Mesothelial cell of epicardium (in vitro differentiated cells): Measurements from ENCODE around the gene RBM4B. TPM values are rescaled to one million over a fixed set of nuclear protein-coding genes. Genes with fewer than 3 reads are reported as not detected.
"Not testable (repeated sequence)": the region's sequence is repeated elsewhere in the genome, so short reads cannot be mapped to it uniquely, and the experiment has no call there.

Source experiments
- DNase-seq, 2 experiments: peaks; one replicate each; pipeline ENCODE4 v3.0.0; 2021; ENCODE audit warnings: low spot score in 2 of 2; ENCODE audit not compliant: unreplicated experiment in 2 of 2
- H3K27ac Mint-ChIP-seq: 2 replicates; pipeline ENCODE4 v1.8.0; 2021; ENCODE audit warnings: mixed read lengths
- H3K27me3 Mint-ChIP-seq: 2 replicates; pipeline ENCODE4 v1.8.0; 2021; ENCODE audit warnings: low read depth, mixed read lengths
- H3K36me3 Mint-ChIP-seq: 2 replicates; pipeline ENCODE4 v1.8.0; 2021; ENCODE audit warnings: mixed read lengths
- H3K4me1 Mint-ChIP-seq: 2 replicates; pipeline ENCODE4 v1.8.0; 2021; ENCODE audit warnings: mixed read lengths
- H3K4me3 Mint-ChIP-seq: 2 replicates; pipeline ENCODE4 v1.8.0; 2021; ENCODE audit warnings: mild to moderate bottlenecking, moderate library complexity, mixed read lengths
- H3K9me3 Mint-ChIP-seq: 2 replicates; pipeline ENCODE4 v1.8.0; 2021; ENCODE audit warnings: mixed read lengths
- total RNA-seq: library from RNA; stranded (reverse); gene quantifications from 3 replicates; pipeline ENCODE4 v1.2.1, GENCODE V29; 2021
- TF ChIP-seq, protein P1 (sequence below): fragments of 200-600 bp; sonication (generic); IDR thresholded peaks from one replicate; pipeline ENCODE4 v1.5.0; 2021; ENCODE audit warnings: antibody characterized with exemption; ENCODE audit not compliant: unreplicated experiment

The RBM4B gene
- total RNA-seq, 1 donor from 2014 or later, result 39.6 TPM

DNA sequence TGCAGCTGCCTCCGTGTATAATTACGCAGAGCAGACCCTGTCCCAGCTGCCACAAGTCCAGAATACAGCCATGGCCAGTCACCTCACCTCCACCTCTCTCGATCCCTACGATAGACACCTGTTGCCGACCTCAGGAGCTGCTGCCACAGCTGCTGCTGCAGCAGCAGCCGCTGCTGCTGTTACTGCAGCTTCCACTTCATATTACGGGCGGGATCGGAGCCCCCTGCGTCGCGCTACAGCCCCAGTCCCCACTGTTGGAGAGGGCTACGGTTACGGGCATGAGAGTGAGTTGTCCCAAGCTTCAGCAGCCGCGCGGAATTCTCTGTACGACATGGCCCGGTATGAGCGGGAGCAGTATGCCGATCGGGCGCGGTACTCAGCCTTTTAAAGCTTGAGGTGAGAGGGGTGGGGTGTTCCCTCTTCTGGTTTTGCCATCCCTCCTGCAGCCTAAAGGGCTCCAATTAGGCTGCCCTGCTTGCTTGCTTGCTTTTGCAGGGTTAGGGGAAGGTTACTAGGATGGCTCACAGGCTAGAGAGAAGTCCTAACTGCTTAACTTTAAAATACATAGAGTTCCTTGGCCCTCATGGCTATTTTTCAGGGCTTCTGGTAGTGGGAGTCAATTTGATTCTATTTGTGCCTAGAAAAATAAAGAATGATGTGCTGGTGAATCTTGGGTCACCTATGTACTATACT lies 33.8 kb downstream of the RBM4B start:
- H3K27ac Mint-ChIP-seq, result no peak overlapping the region
- H3K4me1 Mint-ChIP-seq, result peaks cover 71% of the 10 kb centered on the region
- no peak for DNase-seq
- no peaks in the 10 kb centered on the region for H3K27me3 Mint-ChIP-seq
- TF ChIP-seq, protein P1, sequence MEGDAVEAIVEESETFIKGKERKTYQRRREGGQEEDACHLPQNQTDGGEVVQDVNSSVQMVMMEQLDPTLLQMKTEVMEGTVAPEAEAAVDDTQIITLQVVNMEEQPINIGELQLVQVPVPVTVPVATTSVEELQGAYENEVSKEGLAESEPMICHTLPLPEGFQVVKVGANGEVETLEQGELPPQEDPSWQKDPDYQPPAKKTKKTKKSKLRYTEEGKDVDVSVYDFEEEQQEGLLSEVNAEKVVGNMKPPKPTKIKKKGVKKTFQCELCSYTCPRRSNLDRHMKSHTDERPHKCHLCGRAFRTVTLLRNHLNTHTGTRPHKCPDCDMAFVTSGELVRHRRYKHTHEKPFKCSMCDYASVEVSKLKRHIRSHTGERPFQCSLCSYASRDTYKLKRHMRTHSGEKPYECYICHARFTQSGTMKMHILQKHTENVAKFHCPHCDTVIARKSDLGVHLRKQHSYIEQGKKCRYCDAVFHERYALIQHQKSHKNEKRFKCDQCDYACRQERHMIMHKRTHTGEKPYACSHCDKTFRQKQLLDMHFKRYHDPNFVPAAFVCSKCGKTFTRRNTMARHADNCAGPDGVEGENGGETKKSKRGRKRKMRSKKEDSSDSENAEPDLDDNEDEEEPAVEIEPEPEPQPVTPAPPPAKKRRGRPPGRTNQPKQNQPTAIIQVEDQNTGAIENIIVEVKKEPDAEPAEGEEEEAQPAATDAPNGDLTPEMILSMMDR, result no peak
- no peaks in the 10 kb centered on the region for H3K9me3 Mint-ChIP-seq
- peaks cover 64% of the 10 kb centered on the region for H3K36me3 Mint-ChIP-seq
- H3K4me3 Mint-ChIP-seq, result peak overlapping the region; percentile 97

DNA sequence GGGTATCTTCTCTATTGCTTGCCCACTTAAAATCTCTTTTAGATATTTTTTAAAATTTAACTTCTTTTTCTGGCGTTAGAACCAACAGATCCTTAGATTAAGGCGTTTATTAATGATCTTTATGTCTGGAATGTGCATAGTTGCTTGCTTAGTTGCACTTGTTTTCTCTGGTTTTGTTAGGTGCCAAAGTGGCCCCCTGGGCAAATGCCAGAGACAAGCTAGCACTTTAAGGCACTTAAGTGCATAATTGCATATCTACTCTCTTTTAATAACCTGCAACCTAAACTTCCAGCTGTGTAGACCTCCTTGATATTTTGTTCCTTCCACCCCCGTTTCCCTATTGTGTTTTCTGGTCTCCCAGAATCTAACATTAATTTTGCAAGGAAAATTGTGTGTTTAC lies 35.9 kb downstream of the RBM4B start:
- Mint-ChIP-seq H3K36me3 (peaks cover 54% of the 10 kb centered on the region), H3K4me3 (peak overlapping the region; percentile 97)

DNA sequence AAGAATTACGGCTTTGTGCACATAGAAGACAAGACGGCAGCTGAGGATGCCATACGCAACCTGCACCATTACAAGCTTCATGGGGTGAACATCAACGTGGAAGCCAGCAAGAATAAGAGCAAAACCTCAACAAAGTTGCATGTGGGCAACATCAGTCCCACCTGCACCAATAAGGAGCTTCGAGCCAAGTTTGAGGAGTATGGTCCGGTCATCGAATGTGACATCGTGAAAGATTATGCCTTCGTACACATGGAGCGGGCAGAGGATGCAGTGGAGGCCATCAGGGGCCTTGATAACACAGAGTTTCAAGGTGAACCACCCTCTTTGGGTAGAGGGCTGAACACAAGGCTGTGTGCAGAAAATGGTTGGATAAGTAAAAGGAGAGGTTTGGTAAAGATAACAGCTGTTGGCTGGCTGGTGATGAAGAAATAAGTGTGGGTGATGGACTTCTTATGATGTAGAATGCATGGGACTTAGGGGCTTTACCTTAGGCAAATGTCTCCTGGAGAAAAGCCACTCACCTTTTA lies 37.8 kb downstream of the RBM4B start:
- DNase-seq, H3K9me3 Mint-ChIP-seq, H3K27me3 Mint-ChIP-seq: not testable (repeated sequence)
- peaks cover 37% of the 10 kb centered on the region for H3K36me3 Mint-ChIP-seq
- peak overlapping the region; percentile 100 for H3K27ac Mint-ChIP-seq
- H3K4me3 Mint-ChIP-seq, result peak overlapping the region; percentile 97
- H3K4me1 Mint-ChIP-seq, result peaks cover 64% of the 10 kb centered on the region

More for the DNA sequence above, 35.9 kb downstream of the RBM4B start:
- peaks cover 80% of the 10 kb centered on the region for H3K4me1 Mint-ChIP-seq
- H3K9me3 Mint-ChIP-seq, result no peaks in the 10 kb centered on the region
- TF ChIP-seq, protein P1, result no peak
- H3K27me3 Mint-ChIP-seq, result no peaks in the 10 kb centered on the region
- no peak for DNase-seq
- peak overlapping the region; percentile 15 for H3K27ac Mint-ChIP-seq

DNA sequence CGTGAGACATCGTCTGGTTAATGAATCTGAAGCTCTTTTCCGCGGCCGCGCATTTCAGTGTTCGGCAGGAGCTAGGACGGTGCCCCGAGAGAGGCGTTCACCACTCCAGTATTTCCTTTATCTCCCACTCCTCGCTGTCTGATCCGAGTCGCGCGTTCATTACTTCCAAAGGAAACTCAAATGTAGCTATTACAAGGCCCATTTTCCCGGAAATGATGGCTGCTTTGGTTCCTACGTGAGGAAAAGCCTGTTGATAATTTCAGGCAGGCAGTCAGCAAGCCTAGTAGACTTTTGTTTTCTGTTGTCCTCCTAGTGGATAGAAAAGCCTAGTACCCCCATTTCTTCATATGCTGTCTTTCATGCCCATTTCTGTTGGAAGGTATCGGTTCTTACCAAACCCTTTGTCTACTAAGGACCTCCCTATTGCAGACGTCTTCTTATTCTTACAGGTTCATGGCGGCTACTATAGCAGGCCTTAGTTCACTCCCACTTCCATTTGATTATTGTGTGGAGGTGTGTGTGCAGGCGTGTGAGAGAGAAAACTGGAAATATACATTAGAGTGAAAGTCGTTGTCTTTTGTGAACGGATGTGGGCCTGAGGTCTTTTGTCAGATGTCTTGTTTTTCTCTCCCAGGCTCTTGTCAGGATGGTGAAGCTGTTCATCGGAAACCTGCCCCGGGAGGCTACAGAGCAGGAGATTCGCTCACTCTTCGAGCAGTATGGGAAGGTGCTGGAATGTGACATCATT lies 38.4 kb downstream of the RBM4B start:
- Mint-ChIP-seq H3K36me3 (peaks cover 36% of the 10 kb centered on the region), H3K4me3 (peak overlapping the region; percentile 97), H3K27me3 (no peaks in the 10 kb centered on the region)

DNA sequence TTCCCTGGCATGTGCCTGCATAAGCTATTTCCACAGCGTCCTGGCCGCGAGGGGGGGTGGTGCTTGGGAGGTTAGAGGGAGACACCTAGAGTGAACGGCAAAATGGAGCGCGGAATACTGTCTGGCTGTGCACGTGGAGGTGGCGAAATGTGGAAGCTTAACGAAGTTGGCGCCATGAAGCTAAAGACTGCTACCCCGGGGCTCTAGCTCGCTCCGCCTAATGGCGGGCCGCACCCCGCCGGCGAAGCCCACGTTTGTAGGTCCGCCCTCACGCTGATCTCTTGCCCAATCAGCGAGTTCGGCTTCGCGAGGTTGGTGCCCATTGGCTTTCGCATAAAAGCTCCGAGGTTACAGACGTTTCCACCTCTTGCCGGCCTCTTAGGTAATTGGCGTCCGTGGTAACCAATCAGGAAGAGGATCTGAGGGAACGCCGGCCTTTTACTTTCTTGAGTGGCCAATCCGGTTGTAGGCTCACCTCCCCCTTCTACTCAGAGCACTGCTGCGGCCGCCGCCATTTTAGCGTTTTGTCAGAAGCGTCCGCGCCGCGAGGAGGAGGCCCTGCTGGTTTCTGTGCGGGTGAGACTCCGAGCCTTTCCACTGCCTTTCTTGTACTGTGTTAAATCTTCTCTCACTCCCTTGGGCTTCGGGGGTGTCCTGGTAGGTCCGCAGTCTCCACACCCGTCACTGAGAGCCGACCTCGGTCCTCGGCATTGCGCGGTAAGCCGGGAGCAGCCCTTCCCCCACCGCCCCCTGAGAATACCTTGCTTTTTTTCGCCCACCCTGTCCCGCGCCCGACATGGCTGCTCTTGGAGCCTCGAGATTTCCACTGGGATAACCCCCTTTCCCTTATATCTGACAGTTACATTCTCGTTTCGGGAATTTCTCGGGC lies 39.3 kb downstream of the RBM4B start, which contains the start of gene RBM4:
RBM4 (plus strand) TSS at position 527 of the 889 bp plus-strand sequence. CDS start 1,009 bp downstream, outside the sequence.
- Mint-ChIP-seq H3K27me3 (no peaks in the 10 kb centered on the region), H3K4me1 (peaks cover 50% of the 10 kb centered on the region)
- peak; percentile 93 to 95 for DNase-seq

More for the DNA sequence above, 38.4 kb downstream of the RBM4B start:
- TF ChIP-seq, protein P1, result no peak
- no peak for DNase-seq
- no peaks in the 10 kb centered on the region for H3K9me3 Mint-ChIP-seq
- H3K27ac Mint-ChIP-seq, result peak overlapping the region; percentile 100
- peaks cover 58% of the 10 kb centered on the region for H3K4me1 Mint-ChIP-seq

More for the DNA sequence above, 39.3 kb downstream of the RBM4B start, which contains the start of gene RBM4:
- Mint-ChIP-seq H3K9me3 (no peaks in the 10 kb centered on the region), H3K36me3 (peaks cover 32% of the 10 kb centered on the region), H3K4me3 (peak within 1 kb of the TSS; percentile 97), H3K27ac (peak within 1 kb of the TSS; percentile 100)
- TF ChIP-seq, protein P1, result no peak
